Gastroesophageal sphincter (tissue), 4 donors: ENCODE measurements around the gene SLC14A1. TPM values are rescaled to one million over a fixed set of nuclear protein-coding genes. Genes with fewer than 3 reads are reported as not detected.
A peak's percentile ranks its signal among the peaks of the same experiment; 100 is the strongest.

ENCODE experiments used
- ATAC-seq: fragments of 150-250 bp; one replicate; pipeline ENCODE4 v1.9.1; 2016; ENCODE audit warnings: mild to moderate bottlenecking, moderate library complexity
- H3K27ac ChIP-seq, 4 donors: fragments of 200-600 bp; sonication (generic) in 3 of 4; 1 replicate in 3 of 4; 2 replicates in 1 of 4; pipeline ENCODE4 v1.5.1; 2016 to 2019
- H3K27me3 ChIP-seq: fragments of 200-600 bp; sonication (generic); one replicate; pipeline ENCODE4 v1.5.1; 2019
- H3K36me3 ChIP-seq, 2 donors: fragments of 200-600 bp; sonication (generic); one replicate each; pipeline ENCODE4 v1.5.1; 2019; ENCODE audit warnings: control low read depth in 1 of 2
- H3K4me1 ChIP-seq, 3 donors: fragments of 200-600 bp; sonication (generic); 1 replicate in 2 of 3; 2 replicates in 1 of 3; pipeline ENCODE4 v1.5.1; 2016 to 2019; ENCODE audit warnings: control low read depth in 2 of 3
- H3K4me3 ChIP-seq, 2 donors: fragments of 200-600 bp; sonication (generic); one replicate each; pipeline ENCODE4 v1.5.1; 2019; ENCODE audit warnings: mild to moderate bottlenecking in 1 of 2, moderate library complexity in 1 of 2
- H3K9me3 ChIP-seq, 3 donors: fragments of 200-600 bp; sonication (generic); one replicate each; pipeline ENCODE4 v1.5.1; 2017 to 2019; ENCODE audit warnings: control low read depth in 2 of 3
- EP300 ChIP-seq: sonication (generic); formaldehyde crosslinking; IDR thresholded peaks from one replicate; pipeline ENCODE4 v1.6.1; 2017; ENCODE audit warnings: antibody characterized with exemption, mild to moderate bottlenecking
- POLR2A ChIP-seq, 2 donors: fragments of 450-650 bp; IDR thresholded peaks; one replicate each; pipeline ENCODE4 v1.6.1; 2017; ENCODE audit warnings: antibody characterized with exemption in 2 of 2, mild to moderate bottlenecking in 2 of 2, moderate library complexity in 1 of 2
- POLR2AphosphoS5 ChIP-seq: sonication (generic); formaldehyde crosslinking; IDR thresholded peaks from one replicate; pipeline ENCODE4 v1.6.1; 2017; ENCODE audit warnings: antibody characterized with exemption
- WGBS, 2 donors: methylation state at CpG; one replicate each; pipeline ENCODE4 v1.1.5; 2018; ENCODE audit warnings: low coverage in 1 of 2; 5-methylcytosine and 5-hydroxymethylcytosine counted together
- total RNA-seq, 4 donors: library from RNA; depleted of rRNA; stranded (reverse); fragments of >200 nt; gene quantifications; one replicate each; pipeline ENCODE4 v1.1.0, GENCODE V29; 2016
- TF ChIP-seq, protein P1 (sequence below), 4 experiments: fragments of 200-600 bp in 2 of 4; fragments of 450-650 bp in 2 of 4; sonication (generic) in 1 of 4; IDR thresholded peaks; one replicate each; pipeline ENCODE4 v1.5.1; 2017 to 2019; ENCODE audit warnings: antibody characterized with exemption in 4 of 4, mild to moderate bottlenecking in 2 of 4, moderate library complexity in 2 of 4

SLC14A1 gene
- total RNA-seq, 4 donors from 2014 or later = 0.40 to 6.6 (median 1.5) TPM

DNA sequence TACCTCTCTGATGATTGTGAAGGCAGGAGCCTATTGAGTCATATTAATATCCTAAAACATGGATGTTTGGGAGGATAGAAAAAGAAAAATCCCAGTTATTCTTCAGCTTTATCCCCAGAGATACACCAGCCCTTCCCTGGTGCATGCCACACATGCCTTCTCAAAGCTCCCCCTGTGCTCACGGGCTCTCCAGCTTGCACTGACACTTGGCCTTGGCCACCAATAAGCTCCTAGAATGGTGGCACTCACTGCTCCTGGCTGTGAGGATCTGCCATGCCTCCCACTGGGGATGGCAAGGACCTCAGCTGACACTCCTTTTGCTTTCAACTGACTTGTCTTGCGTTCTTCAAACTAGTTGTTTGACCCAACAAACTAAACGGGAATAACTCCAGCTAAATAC lies 15.9 kb downstream of the SLC14A1 start:
- Histone ChIP-seq H3K4me1 (no peaks in the 10 kb centered on the region), H3K27ac (no peak overlapping the region), H3K36me3 (no peaks in the 10 kb centered on the region), H3K9me3 (no peaks in the 10 kb centered on the region), H3K27me3 (peaks cover 12% of the 10 kb centered on the region), H3K4me3 (no peak overlapping the region)
- no peak for ATAC-seq
- TF ChIP-seq POLR2A (IDR thresholded peaks at IDR 0.05) (no peak), EP300 (no peak), POLR2AphosphoS5 (no peak)
- TF ChIP-seq, protein P1, sequence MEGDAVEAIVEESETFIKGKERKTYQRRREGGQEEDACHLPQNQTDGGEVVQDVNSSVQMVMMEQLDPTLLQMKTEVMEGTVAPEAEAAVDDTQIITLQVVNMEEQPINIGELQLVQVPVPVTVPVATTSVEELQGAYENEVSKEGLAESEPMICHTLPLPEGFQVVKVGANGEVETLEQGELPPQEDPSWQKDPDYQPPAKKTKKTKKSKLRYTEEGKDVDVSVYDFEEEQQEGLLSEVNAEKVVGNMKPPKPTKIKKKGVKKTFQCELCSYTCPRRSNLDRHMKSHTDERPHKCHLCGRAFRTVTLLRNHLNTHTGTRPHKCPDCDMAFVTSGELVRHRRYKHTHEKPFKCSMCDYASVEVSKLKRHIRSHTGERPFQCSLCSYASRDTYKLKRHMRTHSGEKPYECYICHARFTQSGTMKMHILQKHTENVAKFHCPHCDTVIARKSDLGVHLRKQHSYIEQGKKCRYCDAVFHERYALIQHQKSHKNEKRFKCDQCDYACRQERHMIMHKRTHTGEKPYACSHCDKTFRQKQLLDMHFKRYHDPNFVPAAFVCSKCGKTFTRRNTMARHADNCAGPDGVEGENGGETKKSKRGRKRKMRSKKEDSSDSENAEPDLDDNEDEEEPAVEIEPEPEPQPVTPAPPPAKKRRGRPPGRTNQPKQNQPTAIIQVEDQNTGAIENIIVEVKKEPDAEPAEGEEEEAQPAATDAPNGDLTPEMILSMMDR (IDR thresholded peaks at IDR 0.05) = no peak
- 52 to 80% methylated on average over 1 to 3 of the region's 3 CpGs for WGBS, 2 donors

DNA sequence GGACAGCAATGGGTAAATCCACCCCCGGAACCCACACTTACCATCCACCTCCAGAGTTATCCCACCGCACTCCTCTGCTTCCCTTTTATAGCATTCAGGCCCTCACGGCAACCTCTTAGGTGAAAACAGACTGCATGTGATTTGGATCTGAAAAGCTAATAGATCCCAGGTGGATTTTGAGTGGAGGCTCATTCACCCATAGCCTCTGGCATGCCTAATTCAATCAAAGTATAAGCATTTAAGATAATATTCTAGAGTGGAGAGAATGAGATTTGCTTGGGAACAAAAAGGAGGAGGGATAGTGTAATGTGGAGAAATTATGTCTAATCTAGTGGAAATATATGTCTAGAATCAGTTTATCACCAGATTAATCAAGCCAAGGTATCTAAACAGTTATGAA lies 17.1 kb downstream of the SLC14A1 start:
- no peak overlapping the region for H3K27ac ChIP-seq
- peaks cover 12% of the 10 kb centered on the region for H3K27me3 ChIP-seq
- TF ChIP-seq, protein P1 (IDR thresholded peaks at IDR 0.05) = no peak
- TF ChIP-seq EP300 = no peak
- no peak for TF ChIP-seq POLR2AphosphoS5
- no peaks in the 10 kb centered on the region for H3K9me3 ChIP-seq
- no peaks in the 10 kb centered on the region for H3K36me3 ChIP-seq
- ATAC-seq = no peak
- 26 to 56% methylated on average over 3 of the region's 3 CpGs for WGBS, 2 donors
- no peak overlapping the region for H3K4me3 ChIP-seq
- no peaks in the 10 kb centered on the region for H3K4me1 ChIP-seq

DNA sequence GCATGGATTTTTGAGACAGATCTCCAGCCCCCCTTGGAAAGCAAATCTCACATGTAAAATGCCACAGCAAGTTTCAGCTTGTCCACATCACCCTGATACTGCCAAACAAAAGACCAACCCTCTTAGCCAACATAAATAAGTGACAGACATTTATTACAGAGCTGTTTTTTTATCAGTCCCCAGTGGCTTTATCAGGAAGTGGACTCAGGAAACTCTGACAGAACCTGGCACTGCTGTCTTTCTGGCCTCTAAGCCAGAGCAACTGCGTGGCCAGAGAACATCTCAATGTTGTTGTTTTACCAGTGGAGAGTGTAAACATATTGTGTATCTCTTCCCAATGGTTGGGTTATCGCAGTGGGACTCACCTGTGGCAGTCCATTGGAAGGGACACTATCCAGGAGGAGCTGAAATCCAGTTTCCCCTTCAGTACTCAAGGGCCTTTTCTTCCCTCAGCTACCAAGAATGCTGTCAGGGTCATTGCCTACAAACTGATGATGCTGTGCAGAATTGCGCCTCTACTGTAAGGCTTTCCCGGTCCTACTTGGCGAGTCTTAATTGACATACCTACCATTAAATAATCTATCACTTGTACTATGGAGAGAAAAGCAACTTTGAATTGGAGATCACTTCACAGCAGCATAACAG lies 22.0 kb downstream of the SLC14A1 start:
- H3K36me3 ChIP-seq = no peaks in the 10 kb centered on the region
- WGBS, 2 donors = 14 to 73% methylated on average over 1 to 4 of the region's 5 CpGs
- no peak for TF ChIP-seq EP300
- TF ChIP-seq POLR2AphosphoS5 = no peak
- TF ChIP-seq, protein P1 (IDR thresholded peaks at IDR 0.05) = no peak
- no peak for TF ChIP-seq POLR2A (IDR thresholded peaks at IDR 0.05)
- H3K4me1 ChIP-seq = no peaks in the 10 kb centered on the region
- no peaks in the 10 kb centered on the region for H3K9me3 ChIP-seq
- H3K27ac ChIP-seq = no peak overlapping the region
- peak; percentile 48 for ATAC-seq
- no peaks in the 10 kb centered on the region for H3K27me3 ChIP-seq
- no peak overlapping the region for H3K4me3 ChIP-seq

DNA sequence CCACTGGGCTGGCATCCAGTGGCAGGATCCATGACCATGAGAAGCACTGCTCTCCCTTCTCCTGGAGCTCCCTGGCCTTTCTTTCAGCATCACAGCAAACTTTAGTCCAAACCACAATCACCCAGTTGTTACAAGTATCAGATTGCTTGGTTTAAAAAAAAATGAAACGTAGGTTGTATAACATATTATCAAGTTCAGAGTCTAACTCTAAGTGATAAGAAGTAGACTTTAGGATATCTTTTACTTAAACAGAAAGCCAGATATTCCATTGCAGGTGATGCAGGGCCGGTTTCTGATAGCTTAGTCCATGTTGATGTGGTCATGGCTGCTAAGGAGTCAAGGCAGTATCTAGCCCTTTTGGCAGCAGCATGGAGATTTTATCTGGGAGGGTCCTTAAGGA lies 24.5 kb downstream of the SLC14A1 start:
- no peak overlapping the region for H3K27ac ChIP-seq
- H3K9me3 ChIP-seq = no peaks in the 10 kb centered on the region
- no peak for ATAC-seq
- no peak overlapping the region for H3K4me3 ChIP-seq
- H3K27me3 ChIP-seq = peaks cover 3% of the 10 kb centered on the region
- H3K36me3 ChIP-seq = no peaks in the 10 kb centered on the region
- H3K4me1 ChIP-seq = no peaks in the 10 kb centered on the region
- TF ChIP-seq POLR2A (IDR thresholded peaks at IDR 0.05) (no peak), POLR2AphosphoS5 (no peak)
- WGBS, 2 donors = 39% methylated on average over 2 of the region's 2 CpGs; no CpG with 5 or more reads in 1 of the 2 donors

DNA sequence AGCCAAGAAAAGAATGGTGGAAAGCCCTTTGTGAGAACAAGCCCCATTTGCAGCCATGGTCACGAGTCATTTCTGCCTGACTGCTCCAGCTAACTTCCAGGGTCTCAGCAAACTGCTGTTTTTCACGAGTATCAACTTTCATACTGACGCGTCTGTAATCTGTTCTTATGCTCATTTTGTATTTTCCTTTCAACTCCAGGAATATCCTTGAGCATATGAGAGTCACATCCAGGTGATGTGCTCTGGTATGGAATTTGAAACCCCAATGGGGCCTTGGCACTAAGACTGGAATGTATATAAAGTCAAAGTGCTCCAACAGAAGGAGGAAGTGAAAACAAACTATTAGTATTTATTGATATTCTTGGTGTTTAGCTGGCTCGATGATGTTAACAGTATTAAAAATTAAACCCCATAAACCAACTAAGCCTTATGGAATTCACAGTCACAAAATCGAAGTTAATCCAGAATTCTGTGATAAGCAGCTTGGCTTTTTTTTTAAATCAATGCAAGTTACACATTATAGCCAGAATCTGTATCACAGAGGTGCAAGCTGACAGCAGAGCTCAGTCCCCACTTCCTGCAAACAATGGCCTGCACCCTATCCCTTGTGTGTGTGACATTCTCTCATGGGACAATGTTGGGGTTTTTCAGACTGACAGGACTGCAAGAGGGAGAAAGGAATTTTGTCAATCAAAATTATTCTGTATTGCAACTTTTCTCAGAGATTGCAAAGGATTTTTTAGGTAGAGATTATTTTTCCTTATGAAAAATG lies 26.1 kb downstream of the SLC14A1 start:
- TF ChIP-seq POLR2A (IDR thresholded peaks at IDR 0.05) = no peak
- no peak for ATAC-seq
- Histone ChIP-seq H3K4me3 (no peak overlapping the region), H3K36me3 (no peaks in the 10 kb centered on the region), H3K9me3 (no peaks in the 10 kb centered on the region), H3K27ac (no peak overlapping the region), H3K4me1 (no peaks in the 10 kb centered on the region), H3K27me3 (peaks cover 3% of the 10 kb centered on the region)
- WGBS, 2 donors = 47 to 67% methylated on average over 4 to 6 of the region's 6 CpGs

DNA sequence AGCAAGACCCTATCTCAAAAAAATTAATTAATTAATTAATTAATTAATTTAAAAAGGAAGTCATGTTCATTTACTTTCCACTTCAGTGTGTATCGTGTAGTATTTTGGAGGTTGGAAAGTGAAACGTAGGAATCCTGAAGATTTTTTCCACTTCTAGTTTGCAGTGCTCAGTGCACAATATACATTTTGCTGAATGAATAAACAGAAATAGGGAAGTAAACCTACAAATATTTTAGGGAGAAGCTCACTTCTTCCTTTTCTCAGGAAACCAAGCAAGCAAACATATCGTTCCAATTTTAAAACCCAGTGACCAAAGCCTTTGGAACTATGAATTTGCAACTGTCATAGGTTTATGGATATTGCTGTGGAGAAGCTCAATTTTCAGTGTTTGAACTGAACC lies 27.8 kb downstream of the SLC14A1 start:
- Histone ChIP-seq H3K4me1 (peaks cover 0 to 11% (median 5%) of the 10 kb centered on the region in 3 donors), H3K9me3 (no peaks in the 10 kb centered on the region), H3K36me3 (no peaks in the 10 kb centered on the region), H3K27me3 (peaks cover 3% of the 10 kb centered on the region), H3K4me3 (no peak overlapping the region), H3K27ac (no peak overlapping the region)
- ATAC-seq = no peak
- 83 to 100% methylated on average over 3 of the region's 3 CpGs for WGBS, 2 donors
- TF ChIP-seq, protein P1 (IDR thresholded peaks at IDR 0.05) = no peak
- TF ChIP-seq POLR2A (IDR thresholded peaks at IDR 0.05) = no peak
- no peak for TF ChIP-seq EP300
- TF ChIP-seq POLR2AphosphoS5 = no peak
